HCEC 1CT (cell line): ENCODE results near the gene TM2D3.
"Not testable (repeated sequence)": the region's sequence is repeated elsewhere in the genome, so short reads cannot be mapped to it uniquely, and the experiment has no call there.

Experiments used
- DNase-seq: peaks from one replicate; pipeline ENCODE4 v3.0.0-alpha.2; 2017

Gene TM2D3

DNA sequence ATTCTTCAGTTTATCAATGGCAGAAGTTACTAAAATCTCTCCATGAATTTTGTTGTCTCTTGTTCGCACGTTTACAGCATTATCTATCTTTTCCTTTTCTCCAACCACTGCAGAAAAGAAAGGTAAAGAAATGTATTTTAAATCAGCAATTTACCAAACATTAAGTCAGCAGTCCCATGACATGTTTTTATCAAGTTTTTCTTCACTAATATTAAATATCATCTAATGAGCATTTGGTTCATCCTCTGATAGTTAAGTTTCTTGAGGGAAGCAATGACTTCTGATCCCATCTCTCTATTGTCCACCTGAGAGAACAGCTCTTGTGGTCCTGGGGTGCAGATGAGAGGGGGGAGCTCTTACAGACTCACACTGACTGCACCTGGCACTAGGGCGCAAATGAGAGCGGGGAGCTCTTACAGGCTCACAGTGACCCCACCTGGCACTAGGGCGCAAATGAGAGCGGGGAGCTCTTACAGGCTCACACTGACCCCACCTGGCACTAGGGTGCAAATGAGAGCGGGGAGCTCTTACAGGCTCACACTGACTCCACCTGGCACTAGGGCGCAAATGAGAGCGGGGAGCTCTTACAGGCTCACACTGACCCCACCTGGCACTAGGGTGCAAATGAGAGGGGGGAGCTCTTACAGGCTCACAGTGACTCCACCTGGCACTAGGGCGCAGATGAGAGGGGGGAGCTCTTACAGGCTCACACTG lies 2.6 kb upstream of the TM2D3 start:
- not testable (repeated sequence) for DNase-seq

GRCh38 chr15:101654171-101654570 lies 2.0 kb upstream of the TM2D3 start:
- DNase-seq: no peak

- DNase-seq: no peak
These were observed 727 bp upstream of the TM2D3 start for GRCh38 chr15:101652786-101653430.

DNA sequence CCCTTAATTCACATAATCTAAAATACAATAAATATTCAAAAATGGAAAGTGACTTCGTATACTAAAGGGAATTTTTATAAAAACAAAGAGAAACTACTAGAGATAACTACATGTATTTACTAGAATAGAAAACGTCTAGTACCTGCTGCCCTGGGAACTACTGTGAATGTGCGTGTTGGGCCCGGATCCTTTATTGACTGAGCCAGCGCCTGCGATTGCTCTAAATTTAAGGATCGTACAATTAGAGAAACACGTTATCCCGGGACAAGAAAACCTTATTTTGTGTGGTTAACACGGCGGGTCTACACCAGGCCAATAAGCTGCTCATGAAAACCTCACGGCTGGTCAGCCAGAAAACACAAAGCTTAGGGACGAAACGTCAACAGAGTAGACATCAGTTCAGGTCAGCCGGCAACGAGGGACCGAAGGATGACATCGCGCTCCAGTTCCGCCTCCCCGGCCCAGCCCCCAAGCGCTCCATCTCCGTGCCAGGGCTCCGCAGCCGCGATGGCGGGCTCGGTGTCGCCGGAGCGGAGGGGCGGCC lies 555 bp downstream of the TM2D3 start:
- DNase-seq: peak; percentile 26

DNA sequence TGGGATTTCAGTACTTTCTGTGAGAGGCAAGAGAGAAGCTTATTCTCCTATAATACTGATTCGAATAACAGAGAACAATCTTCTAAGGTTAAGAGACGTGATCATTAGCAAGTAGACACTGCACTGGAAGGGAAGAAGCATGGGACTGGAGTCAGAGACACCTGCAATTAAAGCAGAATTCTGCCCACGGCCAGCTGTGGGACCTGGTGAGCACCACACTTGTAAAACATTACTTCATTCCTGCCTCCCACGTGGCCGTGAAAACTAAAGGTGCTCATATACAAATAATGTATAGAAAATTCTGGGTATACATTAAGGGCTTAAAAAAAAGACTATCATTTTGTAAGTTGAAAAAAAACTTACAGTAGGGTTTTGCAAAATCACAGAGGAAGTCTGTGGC lies 2.0 kb downstream of the TM2D3 start:
- DNase-seq: no peak

- no peak for DNase-seq
These were observed 3.8 kb downstream of the TM2D3 start for GRCh38 chr15:101648356-101648755.

GRCh38 chr15:101647251-101647650 lies 4.9 kb downstream of the TM2D3 start:
- no peak for DNase-seq

DNA sequence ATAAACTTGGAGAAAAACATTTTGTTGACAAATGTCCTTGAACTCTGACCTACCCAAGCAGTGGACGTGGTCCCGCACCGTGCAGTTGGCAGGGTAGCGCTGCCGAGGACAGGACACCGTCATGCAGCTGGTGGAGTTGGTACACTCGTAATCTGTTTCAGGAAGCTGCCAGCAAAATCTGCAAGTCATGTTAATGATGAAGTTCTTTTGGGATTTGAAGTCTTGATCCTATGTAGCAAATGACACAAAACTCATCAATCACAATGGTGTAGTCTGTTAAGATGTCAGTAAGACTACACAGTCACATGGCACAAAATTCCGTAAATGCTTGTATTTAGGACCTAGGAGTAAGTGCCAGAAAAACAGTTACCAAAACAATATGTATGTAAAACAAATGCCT lies 5.5 kb downstream of the TM2D3 start:
- DNase-seq: no peak

DNA sequence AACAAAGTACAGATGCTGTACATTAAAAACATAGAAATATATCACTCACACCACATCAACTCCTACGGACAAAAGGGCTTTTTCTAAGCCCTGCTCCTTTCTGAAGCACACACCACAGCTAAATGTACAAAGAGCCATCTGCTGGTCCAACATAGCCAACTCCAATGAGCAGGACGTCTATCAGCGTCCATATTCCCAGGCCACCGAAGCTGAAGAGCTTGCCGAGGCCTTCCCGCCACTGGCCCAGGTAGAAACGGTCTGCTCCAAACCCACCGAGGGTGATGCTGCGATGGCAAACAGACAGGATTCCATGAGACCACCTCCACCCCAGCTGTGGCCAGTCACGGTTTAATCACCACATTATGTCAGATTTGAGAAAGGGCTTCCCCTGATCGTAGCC lies 9.8 kb downstream of the TM2D3 start:
- DNase-seq: no peak

- DNase-seq: peak; percentile 7
These were observed 10.3 kb downstream of the TM2D3 start for GRCh38 chr15:101641894-101642293.

DNA sequence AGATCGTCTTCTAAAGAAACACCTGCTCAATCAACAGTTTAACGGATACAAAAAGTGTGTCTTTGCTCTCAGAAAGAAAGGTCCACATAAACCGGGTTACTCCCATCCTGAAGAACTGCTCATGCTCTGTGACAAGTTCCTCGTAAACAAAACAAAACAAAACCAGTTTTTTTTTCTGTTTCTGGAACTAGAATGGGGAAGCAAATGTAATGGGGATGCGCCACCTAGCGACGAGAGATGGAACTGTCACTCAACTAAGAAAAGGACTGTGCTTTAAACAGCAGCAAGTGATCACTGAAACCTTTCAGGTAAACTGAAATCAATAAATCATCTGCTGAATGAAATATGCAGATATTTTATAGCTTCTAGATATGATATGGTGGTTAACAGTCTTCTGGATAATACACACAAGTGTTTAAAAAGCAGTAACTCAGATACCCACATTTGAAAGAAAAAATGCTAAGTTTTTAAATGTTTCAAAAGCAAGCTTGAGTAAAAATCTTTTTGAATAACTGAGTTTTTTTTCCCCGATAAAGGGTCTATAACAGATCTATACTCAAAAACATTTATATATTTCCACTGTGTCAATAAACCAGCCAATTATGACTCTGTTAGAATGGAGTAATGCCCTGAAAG lies 10.9 kb downstream of the TM2D3 start:
- peak; percentile 54 for DNase-seq

- no peak for DNase-seq
These were observed 12.5 kb downstream of the TM2D3 start for GRCh38 chr15:101639667-101640066.

GRCh38 chr15:101637919-101638318 lies 14.3 kb downstream of the TM2D3 start:
- no peak for DNase-seq

DNA sequence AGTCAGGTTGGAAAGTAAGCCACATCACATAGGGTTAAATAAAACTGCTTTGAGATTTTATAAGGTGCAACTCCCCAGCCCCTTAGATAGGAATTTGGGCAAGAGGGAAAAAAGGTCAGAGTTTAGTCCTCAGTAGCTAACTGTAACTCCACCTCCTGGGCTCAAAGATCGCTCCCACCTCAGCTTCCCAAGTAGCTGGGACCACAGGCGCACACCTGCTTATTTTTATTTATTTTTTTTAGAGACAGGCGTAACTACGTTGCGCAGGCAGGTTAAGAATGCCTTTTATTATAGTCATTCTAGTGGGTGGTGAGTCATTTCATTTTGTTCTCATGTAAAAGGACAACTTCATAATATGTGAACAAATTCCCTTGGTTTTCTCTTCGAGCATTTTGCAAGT lies 14.7 kb downstream of the TM2D3 start:
- DNase-seq: peak; percentile 43

GRCh38 chr15:101637038-101637437 lies 15.1 kb downstream of the TM2D3 start:
- DNase-seq: no peak

- peak; percentile 49 for DNase-seq
These were observed 16.0 kb downstream of the TM2D3 start for GRCh38 chr15:101635944-101636727.

DNA sequence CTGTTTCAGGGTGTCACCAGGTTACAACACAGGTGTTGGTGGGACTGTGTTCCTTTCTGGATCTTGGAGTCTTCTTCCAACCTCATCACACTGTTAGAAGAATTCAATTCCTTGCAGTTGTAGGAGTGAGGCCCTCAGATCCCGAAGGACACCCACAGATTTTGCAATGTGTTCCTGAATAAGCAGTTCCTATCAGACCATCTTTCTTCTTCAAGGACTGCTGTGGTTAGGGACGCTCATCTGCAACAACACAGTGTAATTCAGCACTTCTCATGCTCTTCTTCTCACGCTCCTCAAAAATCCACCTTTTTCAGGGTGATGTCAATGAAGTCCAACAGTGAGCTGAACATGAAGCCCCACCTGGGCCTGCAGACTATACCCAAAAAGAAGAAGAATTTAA lies 18.8 kb downstream of the TM2D3 start:
- no peak for DNase-seq

DNA sequence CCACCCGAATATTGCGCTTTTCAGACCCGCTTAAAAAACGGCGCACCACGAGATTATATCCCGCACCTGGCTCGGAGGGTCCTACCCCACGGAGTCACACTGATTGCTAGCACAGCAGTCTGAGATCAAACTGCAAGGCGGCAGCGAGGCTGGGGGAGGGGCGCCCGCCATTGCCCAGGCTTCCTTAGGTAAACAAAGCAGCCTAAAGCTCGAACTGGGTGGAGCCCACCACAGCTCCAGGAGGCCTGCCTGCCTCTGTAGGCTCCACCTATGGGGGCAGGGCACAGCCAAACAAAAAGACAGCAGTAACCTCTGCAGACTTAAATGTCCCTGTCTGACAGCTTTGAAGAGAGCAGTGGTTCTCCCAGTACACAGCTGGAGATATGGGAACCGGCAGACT lies 25.5 kb downstream of the TM2D3 start:
- not testable (repeated sequence) for DNase-seq

DNA sequence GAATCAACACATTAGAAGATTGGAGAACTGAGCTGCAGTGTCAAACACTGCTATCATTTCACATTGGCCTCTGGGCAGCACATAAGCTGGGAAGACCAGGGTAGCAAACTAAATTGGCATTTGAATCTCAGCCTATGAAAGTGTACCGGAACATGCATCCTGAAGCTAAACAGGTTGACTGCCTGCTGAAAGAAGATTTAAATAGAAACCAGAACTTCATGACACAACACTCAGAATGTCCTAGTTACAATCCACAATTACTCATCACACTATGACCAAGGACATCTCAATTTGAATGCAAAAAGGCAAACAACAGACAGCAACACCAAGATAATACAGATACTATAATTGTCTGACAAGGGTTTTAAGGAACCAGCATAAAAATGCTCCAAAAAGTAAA lies 26.2 kb downstream of the TM2D3 start:
- DNase-seq: no peak

- DNase-seq: no peak
These were observed 27.0 kb downstream of the TM2D3 start for GRCh38 chr15:101625184-101625583.

DNA sequence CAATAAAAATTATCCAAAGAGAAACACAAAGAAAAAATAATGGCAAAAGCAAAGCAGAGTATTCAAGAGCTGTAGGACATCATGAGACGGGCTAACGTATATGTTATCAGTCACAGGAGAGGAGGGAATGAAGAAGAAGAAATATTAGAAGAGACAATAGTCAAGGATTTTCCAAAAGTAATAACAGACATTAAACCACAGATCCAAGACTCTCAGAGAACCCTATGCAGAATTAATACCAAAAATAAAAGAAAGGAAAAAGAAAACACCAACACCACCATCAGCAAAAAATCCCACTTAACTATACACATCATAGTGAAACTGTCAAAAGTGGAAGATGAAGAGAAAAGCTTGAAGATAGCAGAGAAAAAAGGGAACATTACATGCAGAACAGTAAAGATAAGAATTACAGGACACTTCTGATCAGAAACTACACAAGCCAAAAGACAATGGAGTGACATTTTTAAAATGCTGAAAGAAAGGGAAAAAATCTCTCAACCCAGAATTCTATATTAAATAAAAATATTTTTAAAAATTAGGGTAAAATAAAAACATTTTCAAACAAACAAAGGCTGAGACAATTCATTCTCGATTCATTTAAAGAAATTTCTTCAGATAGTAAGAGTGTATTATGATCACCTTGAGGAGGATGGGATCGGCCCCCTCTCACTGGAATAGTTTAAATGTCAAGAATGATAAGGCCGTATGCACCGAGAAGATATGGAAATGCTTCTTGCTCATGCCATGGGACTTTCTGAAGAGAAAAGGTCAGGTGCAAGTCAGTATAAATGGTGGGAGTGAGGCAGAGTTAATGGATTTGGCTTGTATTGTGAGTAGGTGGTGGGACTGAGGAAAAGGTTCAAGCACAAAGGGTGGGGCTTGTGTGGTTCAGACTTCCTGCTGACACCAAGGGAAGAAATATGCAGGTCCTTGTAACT lies 28.5 kb downstream of the TM2D3 start:
- no peak for DNase-seq

- DNase-seq: no peak
These were observed 30.2 kb downstream of the TM2D3 start for GRCh38 chr15:101621961-101622360.
